T-helper 9 cell (primary cell): ENCODE measurements around the gene ADM2.
A peak's percentile ranks its signal among the peaks of the same experiment; 100 is the strongest.

Experiments
- DNase-seq: peaks from one replicate; pipeline ENCODE4 v3.0.0-alpha.2; 2020

ADM2 gene

GRCh38 chr22:50467773-50468440, 13.4 kb upstream of the ADM2 start:
- DNase-seq: no peak

GRCh38 chr22:50468626-50469025, 12.7 kb upstream of the ADM2 start:
- DNase-seq: no peak

- DNase-seq: peak; percentile 96
Measured at GRCh38 chr22:50469377-50470305, 11.7 kb upstream of the ADM2 start.

GRCh38 chr22:50470491-50470890, 10.9 kb upstream of the ADM2 start:
- no peak for DNase-seq

GRCh38 chr22:50471197-50471847, 10.0 kb upstream of the ADM2 start:
- no peak for DNase-seq

- no peak for DNase-seq
Measured at GRCh38 chr22:50471962-50472361, 9.4 kb upstream of the ADM2 start.

GRCh38 chr22:50473088-50473487, 8.3 kb upstream of the ADM2 start:
- peak; percentile 32 for DNase-seq

GRCh38 chr22:50473855-50474671, 7.3 kb upstream of the ADM2 start:
- no peak for DNase-seq

GRCh38 chr22:50474710-50475651, 6.4 kb upstream of the ADM2 start, which contains the start of gene SBF1:
Gene SBF1, minus strand, starts transcription at chr22:50475035. Its CDS starts 195 bp downstream, at chr22:50474840.
- peak; percentile 82 for DNase-seq

GRCh38 chr22:50475652-50476002, 5.7 kb upstream of the ADM2 start:
- DNase-seq: no peak

GRCh38 chr22:50476868-50477267, 4.5 kb upstream of the ADM2 start:
- no peak for DNase-seq

- no peak for DNase-seq
Measured at GRCh38 chr22:50477923-50478322, 3.4 kb upstream of the ADM2 start.

GRCh38 chr22:50479721-50480120, 1.6 kb upstream of the ADM2 start:
- no peak for DNase-seq

GRCh38 chr22:50481045-50481439, 301 bp upstream of the ADM2 start:
- DNase-seq: no peak

GRCh38 chr22:50482107-50483074, 1.0 kb downstream of the ADM2 start:
- no peak for DNase-seq

- DNase-seq: no peak
Measured at GRCh38 chr22:50483106-50483505, 1.8 kb downstream of the ADM2 start.

GRCh38 chr22:50483556-50483955, 2.2 kb downstream of the ADM2 start:
- DNase-seq: no peak

- DNase-seq: no peak
Measured at GRCh38 chr22:50483977-50484853, 2.9 kb downstream of the ADM2 start.
